Activated T-helper 9 cell treated with anti-CD3 and anti-CD28 coated beads, Interleukin-2, amount 50 U/mL, for 16 hours (primary cell): Measurements from ENCODE around the gene AGTRAP.

Experiments
- DNase-seq: peaks from one replicate; pipeline ENCODE4 v3.0.0-alpha.2; 2020; ENCODE audit warnings: low read depth

The AGTRAP gene

GRCh38 chr1:11706292-11706691, 29.6 kb upstream of the AGTRAP start:
- DNase-seq: no peak

GRCh38 chr1:11707621-11708276, 28.2 kb upstream of the AGTRAP start:
- DNase-seq: no peak

GRCh38 chr1:11708554-11709350, 27.2 kb upstream of the AGTRAP start:
- DNase-seq: no peak

- no peak for DNase-seq
These were observed 24.4 kb upstream of the AGTRAP start for GRCh38 chr1:11711490-11711889.

GRCh38 chr1:11712285-11712684, 23.7 kb upstream of the AGTRAP start:
- DNase-seq: no peak

- DNase-seq: no peak
These were observed 22.8 kb upstream of the AGTRAP start for GRCh38 chr1:11713095-11713494.

- no peak for DNase-seq
These were observed 20.9 kb upstream of the AGTRAP start for GRCh38 chr1:11714831-11715575.

- DNase-seq: peak; percentile 79
These were observed 16.5 kb upstream of the AGTRAP start for GRCh38 chr1:11719313-11720032.

- DNase-seq: no peak
These were observed 15.9 kb upstream of the AGTRAP start for GRCh38 chr1:11720033-11720376.

- no peak for DNase-seq
These were observed 15.4 kb upstream of the AGTRAP start for GRCh38 chr1:11720525-11720924.

- no peak for DNase-seq
These were observed 14.6 kb upstream of the AGTRAP start for GRCh38 chr1:11721311-11721710.

GRCh38 chr1:11722538-11722937, 13.4 kb upstream of the AGTRAP start:
- no peak for DNase-seq

GRCh38 chr1:11725616-11726015, 10.3 kb upstream of the AGTRAP start:
- DNase-seq: no peak

- no peak for DNase-seq
These were observed 8.8 kb upstream of the AGTRAP start for GRCh38 chr1:11727119-11727518.

- DNase-seq: no peak
These were observed 7.7 kb upstream of the AGTRAP start for GRCh38 chr1:11728126-11728806.

GRCh38 chr1:11729155-11729497, 6.8 kb upstream of the AGTRAP start:
- DNase-seq: no peak

GRCh38 chr1:11729498-11730428, 6.2 kb upstream of the AGTRAP start:
- no peak for DNase-seq

GRCh38 chr1:11730429-11730891, 5.5 kb upstream of the AGTRAP start:
- DNase-seq: no peak

GRCh38 chr1:11731691-11732283, 4.1 kb upstream of the AGTRAP start:
- DNase-seq: no peak

- DNase-seq: no peak
These were observed 2.6 kb upstream of the AGTRAP start for GRCh38 chr1:11733306-11733705.
